Stomach (tissue), 4 donors: ENCODE results near the gene VSIG10L.

Source experiments
- POLR2A ChIP-seq, 4 donors: fragments of 450-650 bp; IDR thresholded peaks; one replicate each; pipeline ENCODE4 v1.6.1; 2016; ENCODE audit warnings: antibody characterized with exemption in 4 of 4, control low read depth in 2 of 4, mild to moderate bottlenecking in 1 of 4, moderate library complexity in 1 of 4
- POLR2AphosphoS5 ChIP-seq, 3 donors: sonication (generic); formaldehyde crosslinking; IDR thresholded peaks; one replicate each; pipeline ENCODE4 v1.6.1; 2016; ENCODE audit warnings: antibody characterized with exemption in 3 of 3
- TF ChIP-seq, protein P1 (sequence below), 7 experiments: fragments of 450-650 bp in 4 of 7; fragments of 200-600 bp in 3 of 7; sonication (generic) in 3 of 7; IDR thresholded peaks; one replicate each; pipeline ENCODE4 v1.5.1; 2016 to 2019; ENCODE audit warnings: antibody characterized with exemption in 7 of 7, control low read depth in 2 of 7, mild to moderate bottlenecking in 1 of 7

DNA sequence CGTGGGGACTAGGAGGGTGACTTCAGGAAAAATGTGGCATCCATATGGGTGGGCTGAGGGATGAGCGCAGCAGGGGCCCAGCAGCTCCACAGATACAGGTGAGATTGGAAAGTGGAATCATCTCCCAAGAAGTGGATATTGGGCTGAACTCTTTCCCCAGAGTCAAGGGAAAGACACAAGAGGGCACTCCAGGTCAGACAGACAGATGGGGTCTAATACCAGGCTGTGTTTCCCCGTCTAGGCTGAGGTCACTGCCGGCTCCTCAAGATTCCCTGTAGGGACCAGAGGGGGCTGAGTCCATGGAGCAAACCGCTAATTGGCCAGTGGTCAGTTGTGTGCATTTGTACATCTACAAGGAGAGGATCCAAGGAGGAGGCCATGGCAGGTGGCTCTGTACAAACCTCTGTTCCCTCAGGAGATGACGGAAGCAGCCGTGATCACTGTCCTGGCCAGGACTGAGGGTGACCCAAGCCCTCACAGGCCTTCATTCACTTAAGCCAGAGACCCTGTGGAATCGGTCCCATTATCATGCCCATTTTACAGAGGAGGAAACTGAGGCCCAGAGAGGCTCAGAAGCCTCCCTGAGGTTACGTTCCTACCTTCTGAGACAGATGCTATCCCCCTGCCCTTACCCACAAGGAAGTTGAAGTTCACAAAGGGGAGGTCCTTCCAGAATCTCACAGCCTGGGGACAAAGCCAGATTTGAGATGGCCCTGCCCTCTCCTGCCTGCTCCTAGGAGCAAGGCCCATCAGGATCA, 45.4 kb downstream of the VSIG10L start:
- TF ChIP-seq POLR2A (IDR thresholded peaks at IDR 0.05) (no peak), POLR2AphosphoS5 (IDR thresholded peaks at IDR 0.05) (no peak)
- TF ChIP-seq, protein P1, sequence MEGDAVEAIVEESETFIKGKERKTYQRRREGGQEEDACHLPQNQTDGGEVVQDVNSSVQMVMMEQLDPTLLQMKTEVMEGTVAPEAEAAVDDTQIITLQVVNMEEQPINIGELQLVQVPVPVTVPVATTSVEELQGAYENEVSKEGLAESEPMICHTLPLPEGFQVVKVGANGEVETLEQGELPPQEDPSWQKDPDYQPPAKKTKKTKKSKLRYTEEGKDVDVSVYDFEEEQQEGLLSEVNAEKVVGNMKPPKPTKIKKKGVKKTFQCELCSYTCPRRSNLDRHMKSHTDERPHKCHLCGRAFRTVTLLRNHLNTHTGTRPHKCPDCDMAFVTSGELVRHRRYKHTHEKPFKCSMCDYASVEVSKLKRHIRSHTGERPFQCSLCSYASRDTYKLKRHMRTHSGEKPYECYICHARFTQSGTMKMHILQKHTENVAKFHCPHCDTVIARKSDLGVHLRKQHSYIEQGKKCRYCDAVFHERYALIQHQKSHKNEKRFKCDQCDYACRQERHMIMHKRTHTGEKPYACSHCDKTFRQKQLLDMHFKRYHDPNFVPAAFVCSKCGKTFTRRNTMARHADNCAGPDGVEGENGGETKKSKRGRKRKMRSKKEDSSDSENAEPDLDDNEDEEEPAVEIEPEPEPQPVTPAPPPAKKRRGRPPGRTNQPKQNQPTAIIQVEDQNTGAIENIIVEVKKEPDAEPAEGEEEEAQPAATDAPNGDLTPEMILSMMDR (IDR thresholded peaks at IDR 0.05), result no peak
